CD4-positive, alpha-beta T cell treated with Interferon gamma for 1 hour (primary cell): ENCODE measurements around the gene CYB5B.

Experiments used
- DNase-seq: peaks from one replicate; pipeline ENCODE4 v3.0.0-alpha.2; 2020

CYB5B gene

DNA sequence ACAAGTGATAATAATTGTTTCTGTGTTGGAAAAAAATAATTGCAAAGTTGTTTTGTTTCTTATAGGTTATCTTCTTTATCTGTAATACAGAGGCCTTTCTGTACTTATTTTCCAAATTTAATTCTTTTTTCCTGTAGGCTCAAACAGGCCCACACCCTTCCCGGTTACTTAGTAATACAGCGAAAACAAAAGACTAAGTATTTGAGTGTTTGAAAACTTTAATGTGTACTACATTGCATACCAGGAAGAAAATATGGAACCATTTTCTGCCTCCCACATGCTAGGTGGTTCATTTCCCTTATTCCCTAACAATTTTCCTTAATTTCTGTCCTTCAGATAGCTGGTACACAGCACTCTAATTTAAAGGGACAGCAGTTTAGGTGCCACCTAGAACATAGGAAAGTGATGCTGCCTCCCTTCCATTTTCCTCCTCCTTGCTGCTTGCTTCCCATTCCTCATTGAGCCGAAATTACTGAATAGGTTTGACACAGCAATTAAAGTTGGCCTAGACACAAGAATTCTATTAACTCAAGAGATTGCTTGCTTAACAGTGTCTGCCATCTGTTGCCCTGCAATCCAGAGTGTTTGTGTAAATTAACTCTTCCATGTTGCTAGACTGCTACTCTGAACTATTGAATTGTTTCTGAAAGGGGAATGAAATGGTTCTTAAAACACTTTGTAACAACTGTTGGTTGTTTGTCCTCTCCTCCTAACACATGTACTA is 24.2 kb downstream of the CYB5B start:
- no peak for DNase-seq

DNA sequence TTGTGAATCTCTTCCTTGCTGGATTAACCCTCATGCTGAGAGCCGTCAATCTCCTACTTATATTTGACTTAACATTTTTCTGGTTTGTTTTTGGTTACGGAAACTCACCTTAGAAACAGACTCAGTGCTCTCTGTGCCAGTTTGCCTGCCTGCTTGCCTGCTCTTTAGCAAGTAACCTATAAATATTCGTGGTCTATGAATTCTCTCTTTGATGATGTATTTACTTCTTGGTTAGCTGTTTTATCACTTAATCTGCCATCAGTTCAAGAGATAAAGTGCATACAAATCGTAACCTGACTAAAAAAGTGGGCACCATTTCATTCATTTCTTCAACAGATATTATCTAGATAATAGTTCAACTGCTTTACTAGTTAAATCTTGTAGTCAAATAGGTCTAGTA is 26.7 kb downstream of the CYB5B start:
- no peak for DNase-seq

DNA sequence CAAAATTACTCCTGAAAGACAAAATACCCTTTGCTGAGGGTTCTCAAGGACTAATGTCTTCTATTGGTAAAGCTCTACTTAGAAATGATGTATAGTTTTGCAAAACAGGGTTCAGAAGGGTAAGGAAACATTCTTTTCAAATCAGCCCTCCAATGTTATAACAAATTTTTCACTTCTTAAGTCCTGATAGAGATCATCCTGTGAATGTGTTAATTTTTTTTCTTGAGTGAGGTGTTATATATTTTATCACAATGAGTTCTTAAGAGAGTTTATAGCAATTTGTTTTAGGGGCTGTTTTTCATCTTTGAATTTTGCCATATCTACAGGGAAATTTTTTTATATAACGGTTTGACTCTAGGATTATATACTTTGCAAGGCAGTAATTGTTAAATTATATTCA is 29.5 kb downstream of the CYB5B start:
- no peak for DNase-seq

DNA sequence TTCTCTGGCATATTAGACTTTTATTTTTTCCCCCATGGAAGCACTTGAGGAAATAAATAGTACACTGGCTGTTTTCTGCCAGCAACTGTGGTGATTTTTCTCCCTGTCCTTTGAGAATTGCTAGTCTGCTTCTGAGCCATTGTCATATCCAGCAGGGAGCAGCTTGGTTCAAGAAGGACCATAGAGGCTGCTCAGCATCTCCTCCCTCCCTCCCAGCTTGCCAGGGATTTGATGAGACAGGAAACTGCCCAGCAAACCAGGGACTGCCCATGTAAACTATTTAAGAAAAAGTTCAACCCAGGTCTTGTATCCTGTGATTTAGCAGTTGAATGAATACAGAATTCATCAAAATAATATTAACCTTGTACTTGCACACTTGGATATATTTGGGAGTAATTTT is 39.5 kb downstream of the CYB5B start:
- DNase-seq: no peak

DNA sequence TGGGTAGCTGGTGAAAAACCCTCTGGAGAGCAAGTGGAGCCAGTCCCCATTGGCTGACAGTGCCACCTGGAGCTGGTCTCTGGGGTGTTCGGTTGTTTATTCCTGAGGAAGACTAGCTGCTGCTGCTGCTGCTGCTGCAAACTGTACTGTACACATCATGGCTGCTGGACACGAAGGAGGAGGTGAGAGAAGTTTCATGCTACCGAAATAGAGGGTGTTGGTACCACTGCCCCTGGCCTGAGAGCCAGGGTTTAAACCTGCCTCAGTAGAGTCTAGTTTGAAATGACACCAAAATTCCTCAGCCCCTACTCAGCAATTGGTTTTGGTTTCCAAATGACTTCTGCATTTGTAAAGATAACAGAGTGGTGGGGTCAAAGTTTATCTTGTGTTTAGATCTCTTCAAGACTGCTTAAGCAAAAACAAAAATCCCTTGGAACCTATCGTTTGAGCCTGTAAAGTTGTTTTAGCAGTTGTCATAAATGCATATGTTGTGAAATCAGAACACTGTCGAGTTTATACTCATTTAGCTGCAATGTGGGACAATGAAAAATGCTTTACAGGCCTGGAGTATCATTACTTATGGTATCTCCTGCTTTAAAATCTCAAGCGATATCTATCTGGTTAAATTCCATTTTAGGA is 40.8 kb downstream of the CYB5B start:
- peak; percentile 9 for DNase-seq

DNA sequence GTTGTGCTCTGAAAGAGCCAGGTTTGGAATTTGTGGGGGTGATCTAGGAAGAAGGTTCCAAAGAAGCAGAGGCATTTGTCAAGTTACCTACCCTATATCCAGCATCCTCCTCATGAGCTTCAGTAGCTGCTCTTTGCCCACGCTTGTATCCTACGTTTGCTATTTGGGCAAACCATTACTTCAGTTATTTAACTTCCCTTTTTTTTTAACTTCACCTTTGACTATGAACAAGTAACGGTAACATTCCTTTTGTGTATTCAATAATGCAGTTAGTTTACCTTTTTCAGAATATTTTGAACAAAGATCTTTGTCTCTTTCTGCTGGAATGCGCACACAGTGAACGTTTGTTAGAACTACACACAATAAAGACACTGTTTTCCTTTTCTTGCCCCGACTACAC is 41.5 kb downstream of the CYB5B start:
- no peak for DNase-seq

DNA sequence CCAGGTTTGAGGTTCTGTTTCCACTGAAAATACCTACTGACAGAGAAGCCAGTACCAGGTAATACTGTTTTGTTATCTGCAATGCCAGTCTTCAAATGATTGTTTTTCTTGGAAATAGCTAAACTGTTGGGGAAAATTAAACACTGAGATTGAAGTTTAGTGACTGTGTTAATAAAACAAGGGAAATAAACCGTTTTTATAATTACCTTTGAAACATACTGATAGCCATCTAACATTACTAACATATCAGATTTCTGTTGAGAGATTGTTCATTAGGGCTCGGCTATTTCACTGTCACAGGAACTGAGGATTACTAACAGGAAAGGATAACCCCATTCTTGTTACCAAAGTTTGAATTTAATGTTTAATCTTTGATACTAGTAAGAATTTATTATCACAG is 42.1 kb downstream of the CYB5B start:
- DNase-seq: no peak

DNA sequence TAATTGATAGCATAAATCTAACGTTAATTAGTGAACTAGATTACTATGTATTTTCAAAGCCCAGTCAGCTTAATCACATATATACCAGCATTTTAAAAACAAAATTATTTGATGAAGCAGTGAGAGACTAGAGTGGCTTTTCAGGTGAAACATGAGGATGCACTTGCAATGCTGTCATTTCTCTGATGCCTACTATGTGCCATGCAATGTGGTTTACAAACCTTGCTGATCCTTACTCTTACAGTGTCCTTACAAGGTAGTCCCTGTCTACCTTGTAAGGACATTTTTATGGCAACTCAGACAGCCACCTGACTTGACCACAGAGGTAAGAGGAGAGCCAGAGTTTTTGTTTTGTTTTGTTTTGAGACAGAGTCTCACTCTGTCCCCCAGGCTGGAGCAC is 42.7 kb downstream of the CYB5B start:
- DNase-seq: no peak

DNA sequence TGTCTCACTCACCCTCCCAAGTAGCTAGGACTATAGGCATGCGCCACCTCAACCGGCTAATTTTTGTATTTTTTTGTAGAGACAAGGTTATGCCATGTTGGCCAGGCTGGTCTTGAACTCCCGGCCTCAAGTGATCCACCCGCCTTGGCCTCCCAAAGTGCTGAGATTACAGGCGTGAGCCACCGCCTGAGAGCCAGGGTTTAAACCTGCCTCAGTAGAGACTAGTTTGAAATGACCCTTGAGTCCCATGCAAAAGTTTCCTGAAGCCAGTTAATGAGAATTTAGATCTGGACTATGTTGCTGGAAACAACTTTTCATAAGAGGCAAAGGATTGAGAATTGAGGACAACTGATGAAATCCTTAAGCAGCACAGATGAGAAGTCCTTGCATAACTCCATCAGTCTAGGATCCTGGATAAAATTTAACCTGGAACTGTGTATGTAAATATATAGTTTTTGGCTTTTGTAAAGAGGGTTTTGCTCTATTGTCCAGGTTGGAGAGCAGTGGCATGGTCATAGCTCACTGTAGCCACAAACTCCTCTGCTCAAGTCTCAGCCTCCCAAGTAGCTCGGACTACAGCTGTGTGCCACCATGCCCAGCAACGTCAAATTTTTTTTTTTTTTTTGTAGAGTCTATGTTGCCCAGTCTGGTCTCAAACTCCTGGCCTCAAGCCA is 43.2 kb downstream of the CYB5B start:
- DNase-seq: no peak

DNA sequence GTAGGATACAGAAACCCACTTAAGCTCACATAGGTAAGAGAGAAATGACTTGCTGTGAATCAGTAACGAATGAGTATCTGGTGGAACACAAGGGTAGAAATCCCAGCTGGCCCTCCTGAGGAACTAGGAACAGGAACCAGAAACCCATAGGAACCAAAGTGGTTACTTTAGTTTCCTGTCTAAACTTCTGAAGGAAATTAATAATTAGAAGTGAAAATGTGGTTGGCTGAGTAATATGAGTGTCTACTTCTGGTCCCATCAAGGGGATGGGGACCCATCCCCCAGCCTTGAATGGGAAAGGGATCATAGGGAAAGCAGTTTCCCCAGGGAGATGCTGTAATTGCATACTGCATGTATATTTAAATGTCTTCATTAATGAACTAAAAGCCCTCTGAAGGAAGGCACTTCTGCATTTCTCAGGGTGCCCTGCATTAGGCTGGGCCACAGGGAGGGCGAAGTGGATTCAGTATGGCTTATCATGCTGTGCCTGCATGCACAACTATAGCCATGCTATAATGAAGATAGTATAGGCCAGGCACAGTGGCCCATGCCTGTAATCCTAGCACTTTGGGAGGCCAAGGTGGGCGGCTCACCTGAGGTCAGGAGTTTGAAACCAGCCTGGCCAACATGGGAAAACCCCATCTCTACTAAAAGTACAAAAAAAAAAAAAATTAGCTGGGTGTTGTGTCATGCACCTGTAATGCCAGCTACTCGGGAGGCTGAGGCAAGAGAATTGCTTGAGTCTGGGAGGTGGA is 45.6 kb downstream of the CYB5B start:
- no peak for DNase-seq

DNA sequence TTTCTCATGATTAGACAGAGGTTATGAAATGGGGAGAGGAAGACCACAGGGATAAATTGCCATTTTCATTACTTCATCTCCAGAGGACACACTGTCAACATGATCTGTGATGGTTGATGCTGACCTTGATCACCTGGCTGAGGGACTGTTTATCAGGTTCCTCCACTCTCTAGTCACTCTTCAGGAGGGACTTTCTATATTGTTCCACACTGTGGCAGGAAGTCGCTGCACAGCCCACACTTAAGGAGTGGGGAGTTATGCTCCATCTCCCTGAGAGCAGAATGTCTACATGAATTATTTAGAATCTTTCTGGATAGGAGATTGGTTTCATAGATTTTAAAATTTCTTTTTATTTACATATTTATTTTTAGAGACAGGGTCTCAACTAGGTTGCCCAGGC is 46.7 kb downstream of the CYB5B start:
- no peak for DNase-seq

DNA sequence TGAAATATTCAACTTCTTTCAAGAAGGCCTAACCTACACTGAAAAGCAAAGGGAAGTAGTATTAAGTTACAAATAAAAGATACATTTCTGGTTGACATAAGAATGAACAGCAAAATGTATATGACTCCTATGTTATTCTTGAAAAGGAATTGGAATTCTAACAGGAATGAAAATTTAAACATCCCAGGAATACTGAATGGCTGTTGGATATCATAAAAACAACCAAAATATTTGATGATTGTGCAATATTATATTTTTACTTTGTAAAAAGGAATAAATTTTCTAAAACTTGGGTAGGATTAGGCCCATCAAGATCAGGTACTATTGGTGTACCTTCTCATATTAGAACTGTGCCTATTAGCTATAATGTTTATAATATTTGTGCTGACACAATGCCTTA is 50.0 kb downstream of the CYB5B start:
- no peak for DNase-seq

DNA sequence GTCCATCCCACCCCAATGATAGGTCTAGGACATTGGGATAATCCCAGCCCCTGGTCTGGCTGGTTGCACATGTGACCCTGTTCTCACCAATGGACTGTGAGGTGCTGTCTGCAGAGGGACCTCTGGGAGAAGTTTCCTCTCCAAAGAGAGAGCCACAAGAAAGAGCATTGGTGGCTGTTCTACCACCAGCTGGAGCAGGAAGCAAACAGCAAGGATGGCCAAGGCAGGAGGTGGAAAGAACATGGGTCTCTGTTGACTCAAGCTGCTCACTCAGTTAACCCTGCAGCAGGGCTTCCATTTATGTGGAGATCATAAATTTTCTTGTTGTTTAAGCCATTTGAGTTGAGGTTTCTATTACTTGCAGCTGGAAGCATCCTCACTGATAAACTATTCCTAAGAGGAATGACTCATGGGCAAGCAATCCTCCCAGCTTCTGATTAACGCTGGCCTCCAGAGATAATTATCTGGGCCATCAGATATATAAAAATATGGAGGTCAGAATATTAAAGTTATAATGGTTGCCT is 52.6 kb downstream of the CYB5B start:
- no peak for DNase-seq

DNA sequence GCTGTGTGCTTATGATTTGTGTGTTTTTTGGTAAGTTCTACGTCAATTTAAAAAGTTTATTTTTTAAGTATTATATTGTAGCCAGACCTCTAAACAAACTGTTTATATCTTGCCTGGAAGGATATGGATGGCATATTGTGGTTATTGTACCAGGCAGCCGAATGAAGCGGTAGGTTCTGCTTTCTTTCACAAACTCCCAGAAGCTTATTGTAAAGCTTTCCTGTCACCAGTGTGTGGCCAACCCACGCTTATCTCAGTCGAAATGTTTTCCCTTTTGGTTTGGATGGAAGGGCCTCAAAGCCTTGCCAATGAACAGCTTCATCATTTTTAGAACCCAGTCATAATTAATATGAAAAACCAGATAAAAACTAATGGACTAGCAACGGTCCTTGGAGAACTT is 53.1 kb downstream of the CYB5B start:
- DNase-seq: no peak

DNA sequence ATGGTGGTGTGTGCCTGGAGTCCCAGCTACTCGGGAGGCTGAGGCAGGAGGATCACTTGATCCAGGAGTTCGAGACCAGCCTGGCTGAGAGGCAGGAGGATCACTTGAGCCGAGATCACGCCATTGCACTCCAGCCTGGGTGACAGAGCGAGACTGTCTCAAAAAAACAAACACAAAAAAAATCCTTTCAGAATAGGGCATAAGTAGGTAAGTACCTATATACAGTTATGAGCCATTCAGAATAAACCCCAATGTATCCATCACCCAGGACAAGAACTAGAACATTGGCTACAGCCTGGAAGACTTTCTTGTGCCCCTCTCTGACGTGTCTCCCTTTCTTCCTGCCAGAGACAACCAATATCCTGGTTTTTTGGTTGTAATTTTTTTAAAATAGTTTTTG is 54.3 kb downstream of the CYB5B start:
- DNase-seq: no peak

DNA sequence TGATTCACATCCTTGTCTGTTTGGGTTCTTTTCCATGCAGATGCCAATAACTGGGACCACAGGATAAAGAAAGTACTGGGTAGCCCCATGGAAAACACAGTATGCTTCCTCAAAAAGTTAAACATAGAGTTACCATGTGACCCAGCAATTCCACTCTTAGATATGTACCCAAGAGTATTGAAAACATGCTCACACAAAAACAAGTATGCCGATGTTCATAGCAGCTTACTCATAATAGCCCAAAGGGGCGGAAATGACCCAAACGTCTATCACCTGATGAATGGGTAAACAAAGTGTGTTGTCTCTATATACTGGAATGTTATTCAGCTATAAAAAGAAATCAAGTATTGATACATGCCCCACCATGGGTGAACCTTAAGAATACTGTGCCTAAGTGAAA is 55.4 kb downstream of the CYB5B start:
- no peak for DNase-seq

DNA sequence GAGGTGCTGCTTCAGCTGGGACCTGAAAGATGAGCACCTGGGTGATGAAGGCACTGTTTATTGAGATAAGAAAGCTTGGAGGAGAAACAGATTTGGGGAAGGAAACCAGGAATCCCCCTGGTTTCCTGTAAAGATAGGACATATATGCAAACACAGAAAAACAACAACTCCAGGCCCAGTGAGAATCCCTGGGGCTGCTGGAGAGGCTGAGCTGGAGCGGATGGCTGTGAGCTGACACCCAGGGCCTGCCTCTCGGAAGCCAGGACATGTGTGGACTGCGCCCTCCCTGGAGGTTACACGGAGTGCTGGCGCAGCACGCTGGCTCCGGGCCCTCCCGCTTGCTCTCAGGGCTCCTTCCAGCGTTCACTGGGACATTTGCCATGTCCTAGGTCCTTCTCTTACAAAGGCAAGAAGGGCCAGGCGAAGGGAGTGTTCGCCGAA is 57.5 kb downstream of the CYB5B start:
- DNase-seq: no peak

DNA sequence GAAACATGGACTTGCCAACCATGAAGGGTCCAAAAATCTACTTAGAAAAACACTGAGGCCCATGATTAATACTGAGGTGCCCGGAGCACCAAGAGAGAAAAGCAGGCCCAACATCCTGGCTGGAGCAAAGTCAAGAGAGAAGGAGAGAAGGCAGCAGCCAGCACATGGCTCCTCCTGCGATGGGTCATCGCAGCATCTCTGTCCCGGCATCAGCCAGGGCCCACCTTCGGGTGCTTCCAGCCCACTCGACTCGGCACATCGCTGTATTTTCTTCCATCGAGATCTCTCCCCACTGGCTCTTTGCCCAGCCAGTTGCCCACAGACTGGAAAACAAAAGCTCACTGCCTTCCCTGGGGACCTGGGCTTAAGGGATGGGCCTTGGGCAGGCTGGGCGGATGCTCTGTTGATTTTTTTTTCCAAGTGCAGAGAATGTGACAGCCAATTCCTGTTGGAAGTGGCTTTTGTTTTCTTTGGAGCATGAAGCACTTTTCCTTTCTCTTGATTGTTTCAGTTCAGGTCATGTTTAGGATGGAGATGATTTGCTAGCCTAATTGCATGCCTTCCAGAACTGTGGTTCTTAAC is 58.1 kb downstream of the CYB5B start:
- DNase-seq: no peak

DNA sequence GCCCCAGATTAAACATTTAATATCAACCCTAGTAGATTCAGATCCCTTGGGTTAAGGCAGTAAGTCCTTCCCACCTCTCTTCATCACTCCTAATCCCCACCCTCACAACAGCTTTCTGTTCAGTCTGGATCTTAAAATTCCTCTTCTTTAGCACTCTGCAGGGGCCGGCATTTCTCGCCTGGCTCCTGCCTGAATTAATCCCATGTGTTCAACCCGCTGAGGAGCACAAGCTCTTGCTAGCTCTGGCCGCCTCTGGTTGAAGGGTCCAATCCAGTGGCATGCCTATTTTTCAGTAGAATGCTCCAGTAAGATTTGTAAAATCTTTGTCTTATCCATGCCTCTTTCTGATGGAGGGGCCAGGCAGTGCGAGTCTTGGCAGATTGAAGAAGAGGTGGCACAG is 59.2 kb downstream of the CYB5B start:
- no peak for DNase-seq

DNA sequence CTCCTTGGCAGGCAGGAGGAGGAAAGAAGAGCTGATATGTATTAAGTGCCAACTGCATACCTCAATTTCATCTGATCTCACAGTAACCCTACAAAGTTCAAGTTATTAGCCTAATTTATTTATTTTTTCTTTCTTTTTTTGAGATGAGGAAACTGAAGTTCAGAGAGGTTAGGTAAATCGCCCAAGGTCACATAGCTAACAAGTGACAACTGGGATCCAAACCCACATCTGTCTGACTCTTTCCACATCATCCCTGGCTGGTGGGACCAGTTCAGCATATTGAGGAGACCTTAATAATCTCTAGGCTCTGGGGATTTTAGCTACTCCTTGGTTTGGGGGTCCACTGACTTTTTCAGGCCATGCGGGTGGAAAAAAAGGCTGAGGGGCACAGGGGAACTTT is 60.9 kb downstream of the CYB5B start:
- no peak for DNase-seq

DNA sequence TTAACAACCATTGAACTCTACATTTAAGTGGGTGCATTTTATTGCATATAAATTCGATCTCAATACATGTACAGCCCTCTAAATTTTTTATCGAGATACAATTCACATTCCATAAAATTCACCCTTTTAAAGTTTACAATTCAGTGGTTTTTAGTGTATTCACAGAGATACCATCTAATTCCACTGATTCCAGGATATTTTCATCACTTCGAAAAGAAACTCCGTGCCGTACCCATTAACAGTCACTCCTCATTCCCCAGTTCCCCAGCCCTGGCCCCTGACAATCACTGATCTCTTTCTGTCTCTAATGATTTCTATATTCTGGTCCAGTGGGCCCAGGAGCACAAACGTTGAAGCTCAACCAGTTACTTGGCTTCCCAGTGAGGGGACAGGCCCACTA is 61.4 kb downstream of the CYB5B start:
- DNase-seq: no peak

DNA sequence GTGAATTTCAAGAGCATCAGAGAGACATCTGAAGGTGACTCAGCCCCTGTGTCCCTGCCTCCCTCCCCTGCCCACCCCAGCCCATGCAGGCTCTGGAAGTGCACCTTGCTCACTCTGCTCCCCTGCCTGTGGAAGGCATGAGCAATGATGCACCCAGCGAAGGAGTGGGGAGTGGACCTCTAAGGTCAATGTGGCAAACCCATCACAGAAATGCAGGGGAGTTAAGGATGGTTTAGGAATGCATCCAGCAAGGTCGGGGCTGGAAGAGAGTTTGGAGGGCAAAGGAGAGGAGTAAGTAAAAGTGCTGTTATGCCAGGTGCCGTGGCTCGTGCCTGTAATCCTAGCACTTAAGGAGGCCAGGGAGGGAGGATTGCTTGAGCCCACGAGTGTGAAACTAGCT is 61.9 kb downstream of the CYB5B start:
- no peak for DNase-seq

DNA sequence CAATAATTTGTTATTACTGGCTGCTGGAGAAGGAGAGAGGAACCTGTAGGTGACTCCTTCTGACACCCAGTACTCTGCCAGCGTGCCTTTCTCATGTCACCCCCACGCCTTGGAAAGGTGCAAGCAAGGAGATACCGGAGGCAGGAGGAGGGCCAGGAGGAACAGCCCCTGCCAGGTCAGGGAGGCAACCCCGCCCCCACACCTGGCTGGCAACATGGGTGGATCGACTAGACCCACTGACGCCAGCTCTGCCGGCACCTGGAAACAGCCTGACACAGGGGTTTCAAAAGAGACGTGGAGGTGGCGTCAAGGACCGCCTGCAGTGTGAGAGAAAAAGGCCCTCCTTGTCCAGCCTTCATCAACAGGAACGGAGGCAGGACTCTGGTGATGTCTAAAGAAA is 62.3 kb downstream of the CYB5B start:
- DNase-seq: no peak
